T-helper 2 cell treated with Interferon-gamma antibody and Interleukin-4, amounts not matched to agents 100 ng/mL and 5 ng/mL, for 36 hours (primary cell): Measurements from ENCODE around the gene THBS3. TPM values are rescaled to one million over a fixed set of nuclear protein-coding genes. Genes with fewer than 3 reads are reported as not detected.
"Not testable (repeated sequence)": the region's sequence is repeated elsewhere in the genome, so short reads cannot be mapped to it uniquely, and the experiment has no call there.

Source experiments
- intact Hi-C: fragments of 100-400 bp; cut with micrococcal nuclease; formaldehyde crosslinking; loops from one replicate; pipeline ENCODE4 v1.15.1; 2023
- total RNA-seq: library from RNA; stranded (reverse); gene quantifications from 2 replicates; pipeline ENCODE4 v1.2.3, GENCODE V29; 2022

THBS3 gene
- total RNA-seq, 1 donor from 2014 or later: 13.7 TPM

- intact Hi-C loops: not testable (repeated sequence)
Observed at GRCh38 chr1:155162631-155163030, 45.1 kb downstream of the THBS3 start.

GRCh38 chr1:155160128-155160527 is 47.6 kb downstream of the THBS3 start:
- intact Hi-C loops: no loop called here

- intact Hi-C loops: no loop called here
Observed at GRCh38 chr1:155158991-155159390, 48.7 kb downstream of the THBS3 start.

GRCh38 chr1:155155996-155156643 is 51.6 kb downstream of the THBS3 start:
- intact Hi-C loops: not testable (repeated sequence)

Other genes starting within 250 kb of the THBS3 start
- 43.8 and 44.7 TPM in 2 replicates for gene PYGO2, start 246.1 kb downstream of the THBS3 start, total RNA-seq
- gene SHC1, start 237.2 kb downstream of the THBS3 start, total RNA-seq: 78.1 and 81.9 TPM in 2 replicates
- gene CKS1B, start 233.2 kb downstream of the THBS3 start, total RNA-seq: 141 and 143 TPM in 2 replicates
- 50.3 and 52.5 TPM in 2 replicates for gene FLAD1, start 224.6 kb downstream of the THBS3 start, total RNA-seq
- gene LENEP, start 214.3 kb downstream of the THBS3 start, total RNA-seq: 0.59 TPM in 1 of 2 replicates, not detected in the other
- gene ZBTB7B, start 205.1 kb downstream of the THBS3 start, total RNA-seq: 121 and 129 TPM in 2 replicates
- 0.16 and 0.23 TPM in 2 replicates for gene DCST2, start 174.1 kb downstream of the THBS3 start, total RNA-seq
- not detected in 2 replicates for gene DCST1, start 174.1 kb downstream of the THBS3 start, total RNA-seq
- gene ADAM15, start 156.6 kb downstream of the THBS3 start, total RNA-seq: 47.0 and 51.4 TPM in 2 replicates
- gene EFNA4, start 144.2 kb downstream of the THBS3 start, total RNA-seq: 6.0 and 6.8 TPM in 2 replicates
- 2.3 and 2.4 TPM in 2 replicates for gene EFNA3, start 129.1 kb downstream of the THBS3 start, total RNA-seq
- not detected in 2 replicates for gene EFNA1, start 80.0 kb downstream of the THBS3 start, total RNA-seq
- gene SLC50A1, start 72.0 kb downstream of the THBS3 start, total RNA-seq: 32.1 and 35.4 TPM in 2 replicates
- 40.4 and 41.6 TPM in 2 replicates for gene DPM3, start 67.4 kb downstream of the THBS3 start, total RNA-seq
- 220 and 221 TPM in 2 replicates for gene KRTCAP2, start 34.6 kb downstream of the THBS3 start, total RNA-seq
- 15.2 and 17.3 TPM in 2 replicates for gene TRIM46, start 34.0 kb downstream of the THBS3 start, total RNA-seq
- gene MTX1, start 798 bp upstream of the THBS3 start, total RNA-seq: 38.8 and 40.9 TPM in 2 replicates
- gene ENTREP3, start 47.6 kb upstream of the THBS3 start, total RNA-seq: 19.2 and 21.4 TPM in 2 replicates
- gene SCAMP3, start 54.5 kb upstream of the THBS3 start, total RNA-seq: 89.7 and 96.1 TPM in 2 replicates
- gene CLK2, start 65.6 kb upstream of the THBS3 start, total RNA-seq: 89.5 and 91.9 TPM in 2 replicates
- gene HCN3, start 69.6 kb upstream of the THBS3 start, total RNA-seq: 2.9 and 3.8 TPM in 2 replicates
- not detected in 2 replicates for gene PKLR, start 93.5 kb upstream of the THBS3 start, total RNA-seq
- gene FDPS, start 101.0 kb upstream of the THBS3 start, total RNA-seq: 210 TPM in 2 replicates
- 28.1 and 28.6 TPM in 2 replicates for gene RUSC1, start 113.0 kb upstream of the THBS3 start, total RNA-seq